Measurements from ENCODE around the gene PCSK9.
"Not testable (repeated sequence)": the region's sequence is repeated elsewhere in the genome, so short reads cannot be mapped to it uniquely, and the experiment has no call there.

Gene PCSK9

GRCh38 chr1:55087439-55087838, 48.1 kb downstream of the PCSK9 start:
- Histone ChIP-seq H3K36me3 (ENCODE audit: control insufficient read depth, insufficient read depth, low read length) (peaks cover 41% of the 10 kb centered on the region), H3K4me1 (ENCODE audit: control insufficient read depth, insufficient read depth, low read length) (no peaks in the 10 kb centered on the region), H3K27me3 (ENCODE audit: control insufficient read depth, insufficient read depth, low read length) (no peaks in the 10 kb centered on the region), H3K9ac (ENCODE audit: low read length) (no peak overlapping the region), H3K27ac (ENCODE audit: low read depth, low read length) (no peak overlapping the region), H3K4me3 (ENCODE audit: low read length) (no peak overlapping the region)

GRCh38 chr1:55088413-55088812, 49.1 kb downstream of the PCSK9 start:
- peaks cover 44% of the 10 kb centered on the region for H3K36me3 ChIP-seq (ENCODE audit: control insufficient read depth, insufficient read depth, low read length)
- H3K4me1 ChIP-seq (ENCODE audit: control insufficient read depth, insufficient read depth, low read length) = no peaks in the 10 kb centered on the region
- no peak overlapping the region for H3K27ac ChIP-seq (ENCODE audit: low read depth, low read length)
- no peaks in the 10 kb centered on the region for H3K27me3 ChIP-seq (ENCODE audit: control insufficient read depth, insufficient read depth, low read length)
- H3K4me3 ChIP-seq (ENCODE audit: low read length) = no peak overlapping the region
- no peak overlapping the region for H3K9ac ChIP-seq (ENCODE audit: low read length)

GRCh38 chr1:55089683-55090082, 50.3 kb downstream of the PCSK9 start:
- no peak overlapping the region for H3K27ac ChIP-seq (ENCODE audit: low read depth, low read length)
- peaks cover 50% of the 10 kb centered on the region for H3K36me3 ChIP-seq (ENCODE audit: control insufficient read depth, insufficient read depth, low read length)
- H3K4me1 ChIP-seq (ENCODE audit: control insufficient read depth, insufficient read depth, low read length) = no peaks in the 10 kb centered on the region
- H3K9ac ChIP-seq (ENCODE audit: low read length) = no peak overlapping the region
- H3K27me3 ChIP-seq (ENCODE audit: control insufficient read depth, insufficient read depth, low read length) = no peaks in the 10 kb centered on the region
- H3K4me3 ChIP-seq (ENCODE audit: low read length) = no peak overlapping the region

GRCh38 chr1:55092475-55092874, 53.1 kb downstream of the PCSK9 start:
- no peak overlapping the region for H3K27ac ChIP-seq (ENCODE audit: low read depth, low read length)
- peaks cover 48% of the 10 kb centered on the region for H3K36me3 ChIP-seq (ENCODE audit: control insufficient read depth, insufficient read depth, low read length)

GRCh38 chr1:55095095-55095494, 55.7 kb downstream of the PCSK9 start:
- Histone ChIP-seq H3K27me3 (ENCODE audit: control insufficient read depth, insufficient read depth, low read length) (no peaks in the 10 kb centered on the region), H3K4me3 (ENCODE audit: low read length) (no peak overlapping the region), H3K9ac (ENCODE audit: low read length) (no peak overlapping the region), H3K27ac (ENCODE audit: low read depth, low read length) (no peak overlapping the region), H3K36me3 (ENCODE audit: control insufficient read depth, insufficient read depth, low read length) (peaks cover 44% of the 10 kb centered on the region), H3K4me1 (ENCODE audit: control insufficient read depth, insufficient read depth, low read length) (no peaks in the 10 kb centered on the region)

More at GRCh38 chr1:55092475-55092874, 53.1 kb downstream of the PCSK9 start:
- Histone ChIP-seq H3K4me3 (ENCODE audit: low read length) (no peak overlapping the region), H3K27me3 (ENCODE audit: control insufficient read depth, insufficient read depth, low read length) (no peaks in the 10 kb centered on the region), H3K4me1 (ENCODE audit: control insufficient read depth, insufficient read depth, low read length) (no peaks in the 10 kb centered on the region), H3K9ac (ENCODE audit: low read length) (no peak overlapping the region)

GRCh38 chr1:55103891-55104290, 64.5 kb downstream of the PCSK9 start:
- H3K36me3 ChIP-seq (ENCODE audit: control insufficient read depth, insufficient read depth, low read length) = peaks cover 18% of the 10 kb centered on the region
- no peak overlapping the region for H3K9ac ChIP-seq (ENCODE audit: low read length)
- no peaks in the 10 kb centered on the region for H3K4me1 ChIP-seq (ENCODE audit: control insufficient read depth, insufficient read depth, low read length)
- no peak overlapping the region for H3K4me3 ChIP-seq (ENCODE audit: low read length)
- H3K27me3 ChIP-seq (ENCODE audit: control insufficient read depth, insufficient read depth, low read length) = no peaks in the 10 kb centered on the region
- no peak overlapping the region for H3K27ac ChIP-seq (ENCODE audit: low read depth, low read length)

GRCh38 chr1:55107101-55107500, 67.8 kb downstream of the PCSK9 start:
- no peaks in the 10 kb centered on the region for H3K4me1 ChIP-seq (ENCODE audit: control insufficient read depth, insufficient read depth, low read length)
- no peak overlapping the region for H3K9ac ChIP-seq (ENCODE audit: low read length)
- H3K27me3 ChIP-seq (ENCODE audit: control insufficient read depth, insufficient read depth, low read length) = no peaks in the 10 kb centered on the region
- H3K4me3 ChIP-seq (ENCODE audit: low read length) = no peak overlapping the region
- H3K36me3 ChIP-seq (ENCODE audit: control insufficient read depth, insufficient read depth, low read length) = peaks cover 16% of the 10 kb centered on the region
- H3K27ac ChIP-seq (ENCODE audit: low read depth, low read length) = no peak overlapping the region

- H3K9ac ChIP-seq (ENCODE audit: low read length); H3K4me3 ChIP-seq (ENCODE audit: low read length); H3K4me1 ChIP-seq (ENCODE audit: control insufficient read depth, insufficient read depth, low read length); H3K27ac ChIP-seq (ENCODE audit: low read depth, low read length); H3K27me3 ChIP-seq (ENCODE audit: control insufficient read depth, insufficient read depth, low read length): not testable (repeated sequence)
- peaks cover 11% of the 10 kb centered on the region for H3K36me3 ChIP-seq (ENCODE audit: control insufficient read depth, insufficient read depth, low read length)
Observed at GRCh38 chr1:55109005-55109404, 69.7 kb downstream of the PCSK9 start.

Measured in rectal smooth muscle tissue (tissue), 1 donor.